Suppressor macrophage (primary cell): Measurements from ENCODE around the gene PCDHA8.
"Not testable (repeated sequence)": the region's sequence is repeated elsewhere in the genome, so short reads cannot be mapped to it uniquely, and the experiment has no call there.

Source experiments
- DNase-seq, 4 experiments: peaks; one replicate each; pipeline ENCODE4 v3.0.0-alpha.2; 2020 to 2022

Gene PCDHA8

GRCh38 chr5:140829511-140830501 is 11.2 kb upstream of the PCDHA8 start:
- not testable (repeated sequence) for DNase-seq

GRCh38 chr5:140833993-140834392 is 7.0 kb upstream of the PCDHA8 start, which contains the start of gene PCDHA7:
PCDHA7 (plus strand) TSS chr5:140834269; CDS start chr5:140834384, 115 bp downstream.
- DNase-seq: peak in 1 of 4 experiments; percentile 15

GRCh38 chr5:140834439-140835008 is 6.5 kb upstream of the PCDHA8 start:
- not testable (repeated sequence) for DNase-seq

DNA sequence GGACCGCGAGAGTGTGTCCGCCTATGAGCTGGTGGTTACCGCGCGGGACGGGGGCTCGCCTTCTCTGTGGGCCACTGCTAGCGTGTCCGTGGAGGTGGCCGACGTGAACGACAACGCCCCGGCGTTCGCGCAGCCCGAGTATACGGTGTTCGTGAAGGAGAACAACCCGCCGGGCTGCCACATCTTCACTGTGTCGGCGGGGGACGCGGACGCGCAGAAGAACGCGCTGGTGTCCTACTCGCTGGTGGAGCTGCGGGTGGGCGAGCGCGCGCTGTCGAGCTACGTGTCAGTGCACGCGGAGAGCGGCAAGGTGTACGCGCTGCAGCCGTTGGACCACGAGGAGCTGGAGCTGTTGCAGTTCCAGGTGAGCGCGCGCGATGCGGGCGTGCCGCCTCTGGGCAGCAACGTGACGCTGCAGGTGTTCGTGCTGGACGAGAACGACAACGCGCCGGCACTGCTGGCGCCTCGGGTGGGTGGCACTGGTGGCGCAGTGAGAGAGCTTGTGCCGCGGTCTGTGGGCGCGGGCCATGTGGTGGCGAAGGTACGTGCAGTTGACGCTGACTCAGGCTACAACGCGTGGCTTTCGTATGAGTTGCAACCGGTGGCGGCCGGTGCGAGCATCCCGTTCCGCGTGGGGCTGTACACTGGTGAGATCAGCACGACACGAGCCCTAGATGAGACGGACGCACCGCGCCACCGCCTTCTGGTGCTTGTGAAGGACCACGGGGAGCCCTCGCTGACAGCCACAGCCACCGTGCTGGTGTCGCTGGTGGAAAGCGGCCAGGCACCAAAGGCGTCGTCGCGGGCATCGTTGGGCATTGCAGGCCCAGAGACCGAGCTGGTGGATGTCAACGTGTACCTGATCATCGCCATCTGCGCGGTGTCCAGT is 5.1 kb upstream of the PCDHA8 start:
- no peak for DNase-seq

- DNase-seq: no peak
Measured at GRCh38 chr5:140842798-140843733, 2.1 kb downstream of the PCDHA8 start.

DNA sequence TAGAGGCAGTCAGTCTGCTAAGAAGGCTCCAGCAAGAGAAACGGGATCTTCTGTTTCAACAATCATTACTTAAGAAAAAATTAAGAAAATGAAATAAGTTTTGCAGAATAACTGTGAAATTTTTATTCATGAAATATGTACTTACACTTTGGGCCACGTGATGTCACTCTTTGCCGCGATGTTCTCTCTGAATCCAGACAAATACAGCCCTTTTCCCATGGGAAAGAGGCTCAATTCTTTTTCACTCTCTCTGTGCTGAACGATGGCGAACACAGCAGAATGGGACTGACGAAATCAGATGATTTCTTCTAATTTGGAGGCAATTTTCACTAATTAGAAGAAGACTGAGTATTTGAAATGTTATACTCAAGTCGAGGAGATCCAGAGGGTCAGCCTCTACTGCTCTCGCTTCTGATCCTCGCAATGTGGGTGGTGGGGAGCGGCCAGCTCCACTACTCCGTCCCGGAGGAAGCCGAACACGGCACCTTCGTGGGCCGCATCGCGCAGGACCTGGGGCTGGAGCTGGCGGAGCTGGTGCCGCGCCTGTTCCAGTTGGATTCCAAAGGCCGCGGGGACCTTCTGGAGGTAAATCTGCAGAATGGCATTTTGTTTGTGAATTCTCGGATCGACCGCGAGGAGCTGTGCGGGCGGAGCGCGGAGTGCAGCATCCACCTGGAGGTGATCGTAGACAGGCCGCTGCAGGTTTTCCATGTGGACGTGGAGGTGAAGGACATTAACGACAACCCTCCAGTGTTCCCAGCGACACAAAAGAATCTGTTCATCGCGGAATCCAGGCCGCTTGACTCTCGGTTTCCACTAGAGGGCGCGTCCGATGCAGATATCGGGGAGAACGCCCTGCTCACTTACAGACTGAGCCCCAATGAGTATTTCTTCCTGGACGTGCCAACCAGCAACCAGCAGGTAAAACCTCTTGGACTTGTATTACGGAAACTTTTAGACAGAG is 7.4 kb downstream of the PCDHA8 start, which contains the start of gene PCDHA9:
TSS of gene PCDHA9 (plus strand) at position 244 of the 964 bp plus-strand sequence. CDS start at position 358, 114 bp downstream.
- not testable (repeated sequence) for DNase-seq

- not testable (repeated sequence) for DNase-seq
Measured at GRCh38 chr5:140849831-140850634, 9.0 kb downstream of the PCDHA8 start.

GRCh38 chr5:140855772-140856674 is 15.0 kb downstream of the PCDHA8 start, which contains the start of gene PCDHA10:
PCDHA10 (plus strand) TSS chr5:140855897; CDS start chr5:140856049, 152 bp downstream.
- no peak for DNase-seq

DNA sequence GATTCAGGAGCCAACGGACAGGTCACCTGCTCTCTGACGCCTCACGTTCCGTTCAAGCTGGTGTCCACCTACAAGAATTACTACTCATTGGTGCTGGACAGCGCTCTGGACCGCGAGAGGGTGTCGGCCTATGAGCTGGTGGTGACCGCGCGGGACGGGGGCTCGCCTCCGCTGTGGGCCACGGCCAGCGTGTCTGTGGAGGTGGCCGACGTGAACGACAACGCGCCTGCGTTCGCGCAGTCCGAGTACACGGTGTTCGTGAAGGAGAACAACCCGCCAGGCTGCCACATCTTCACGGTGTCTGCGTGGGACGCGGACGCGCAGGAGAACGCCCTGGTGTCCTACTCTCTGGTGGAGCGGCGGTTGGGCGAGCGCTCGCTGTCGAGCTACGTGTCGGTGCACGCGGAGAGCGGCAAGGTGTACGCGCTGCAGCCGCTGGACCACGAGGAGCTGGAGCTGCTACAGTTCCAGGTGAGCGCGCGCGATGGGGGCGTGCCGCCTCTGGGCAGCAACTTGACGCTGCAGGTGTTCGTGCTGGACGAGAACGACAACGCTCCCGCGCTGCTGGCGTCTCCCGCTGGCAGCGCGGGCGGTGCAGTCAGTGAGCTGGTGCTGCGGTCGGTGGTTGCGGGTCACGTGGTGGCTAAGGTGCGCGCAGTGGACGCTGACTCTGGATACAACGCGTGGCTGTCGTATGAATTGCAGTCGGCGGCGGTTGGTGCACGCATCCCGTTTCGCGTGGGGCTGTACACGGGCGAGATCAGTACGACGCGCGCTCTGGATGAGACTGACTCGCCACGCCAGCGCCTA is 16.4 kb downstream of the PCDHA8 start:
- DNase-seq: no peak

DNA sequence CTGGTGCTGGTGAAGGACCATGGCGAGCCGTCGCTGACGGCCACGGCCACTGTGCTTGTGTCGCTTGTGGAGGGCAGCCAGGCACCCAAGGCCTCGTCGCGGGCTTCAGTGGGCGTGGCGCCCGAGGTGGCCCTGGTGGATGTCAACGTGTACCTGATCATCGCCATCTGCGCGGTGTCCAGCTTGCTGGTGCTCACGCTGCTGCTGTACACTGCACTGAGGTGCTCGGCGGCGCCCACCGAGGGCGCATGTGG is 16.9 kb downstream of the PCDHA8 start:
- no peak for DNase-seq

- no peak for DNase-seq
Measured at GRCh38 chr5:140862441-140863295, 21.7 kb downstream of the PCDHA8 start.

GRCh38 chr5:140868721-140869554 is 28.0 kb downstream of the PCDHA8 start, which contains the start of gene PCDHA11:
PCDHA11 (plus strand) TSS chr5:140868957; CDS start chr5:140869104, 147 bp downstream.
- DNase-seq: peak in 1 of 4 experiments; percentile 4

- DNase-seq: no peak
Measured at GRCh38 chr5:140869555-140869886, 28.5 kb downstream of the PCDHA8 start.

DNA sequence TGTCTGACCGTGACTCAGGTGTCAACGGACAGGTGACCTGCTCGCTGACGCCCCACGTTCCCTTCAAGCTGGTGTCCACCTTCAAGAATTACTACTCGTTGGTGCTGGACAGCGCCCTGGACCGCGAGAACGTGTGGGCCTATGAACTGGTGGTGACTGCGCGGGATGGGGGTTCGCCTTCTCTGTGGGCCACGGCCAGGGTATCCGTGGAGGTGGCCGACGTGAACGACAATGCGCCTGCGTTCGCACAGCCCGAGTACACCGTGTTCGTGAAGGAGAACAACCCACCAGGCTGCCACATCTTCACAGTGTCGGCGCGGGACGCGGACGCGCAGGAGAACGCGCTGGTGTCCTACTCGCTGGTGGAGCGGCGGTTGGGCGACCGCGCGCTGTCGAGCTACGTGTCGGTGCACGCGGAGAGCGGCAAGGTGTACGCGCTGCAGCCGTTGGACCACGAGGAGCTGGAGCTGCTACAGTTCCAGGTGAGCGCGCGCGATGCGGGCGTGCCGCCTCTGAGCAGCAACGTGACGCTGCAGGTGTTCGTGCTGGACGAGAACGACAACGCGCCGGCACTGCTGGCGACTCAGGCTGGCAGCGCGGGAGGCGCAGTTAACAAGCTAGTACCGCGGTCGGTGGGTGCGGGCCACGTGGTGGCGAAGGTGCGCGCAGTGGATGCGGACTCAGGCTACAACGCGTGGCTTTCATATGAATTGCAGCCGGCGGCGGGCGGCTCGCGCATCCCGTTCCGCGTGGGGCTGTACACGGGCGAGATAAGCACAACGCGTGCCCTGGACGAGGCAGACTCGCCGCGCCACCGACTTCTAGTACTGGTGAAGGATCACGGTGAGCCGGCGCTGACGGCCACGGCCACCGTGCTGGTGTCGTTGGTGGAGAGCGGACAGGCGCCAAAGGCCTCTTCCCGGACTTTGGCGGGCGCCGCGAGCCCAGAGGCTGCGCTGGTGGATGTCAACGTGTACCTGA is 29.5 kb downstream of the PCDHA8 start:
- DNase-seq: no peak
